GM19238 (cell line): ENCODE measurements around the gene DENR.

Experiments
- DNase-seq: peaks from one replicate; pipeline ENCODE4 v3.0.0; 2011; ENCODE audit warnings: low spot score; ENCODE audit not compliant: insufficient read length

The DENR gene

DNA sequence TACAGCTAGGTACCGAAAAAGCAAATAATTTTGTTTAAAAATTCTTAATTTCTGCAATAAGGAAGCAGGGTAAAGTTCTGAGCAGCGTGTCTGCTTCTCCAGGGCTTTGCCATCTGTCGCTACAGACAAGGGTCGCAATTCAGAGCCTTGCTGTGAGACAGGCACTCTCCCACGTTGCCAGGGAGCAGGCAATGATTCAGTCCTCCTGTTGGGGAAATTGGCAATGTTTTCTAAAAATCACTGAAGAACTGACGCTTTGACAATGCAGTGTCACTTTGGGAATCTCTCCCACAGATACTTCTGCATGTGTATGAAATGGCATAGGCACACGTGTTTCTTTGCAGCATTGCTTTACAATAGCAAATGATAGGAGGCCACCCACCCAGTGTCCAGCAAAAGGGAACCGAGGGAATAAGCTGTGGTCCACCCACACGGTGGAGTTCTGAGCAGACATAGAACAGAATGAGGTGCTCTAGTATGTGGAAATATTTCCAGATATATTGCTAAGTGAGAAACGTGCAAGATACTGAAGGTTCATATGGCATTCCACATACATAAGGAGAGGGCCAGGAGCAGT, 66.7 kb downstream of the DENR start:
- DNase-seq, result no peak

DNA sequence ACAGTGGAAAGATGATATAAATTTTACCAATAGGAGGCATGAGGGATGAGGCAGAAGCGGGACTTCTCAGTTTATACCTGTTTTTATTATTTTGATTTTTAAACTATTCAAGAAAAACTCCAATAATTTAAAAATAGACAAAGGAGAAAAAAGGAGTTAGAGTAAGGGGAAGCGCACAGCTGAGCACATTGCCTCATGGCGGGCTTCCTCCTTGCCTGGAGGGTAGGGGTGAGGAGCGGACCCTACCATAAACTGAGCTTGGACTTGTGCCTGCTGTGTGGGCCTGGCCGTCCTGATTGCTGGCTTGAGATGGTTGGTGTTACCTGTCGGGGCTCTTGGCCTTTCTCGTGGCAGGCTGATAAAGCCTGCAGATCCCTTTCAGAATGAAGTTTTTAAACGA, 67.5 kb downstream of the DENR start:
- DNase-seq, result no peak
